Non-pigmented ciliary epithelial cell (primary cell): ENCODE results near the gene CABCOCO1.

Source experiments
- DNase-seq: peaks from one replicate; pipeline ENCODE4 v3.0.0-alpha.2; 2010; ENCODE audit warnings: low read depth

The CABCOCO1 gene, protein sequence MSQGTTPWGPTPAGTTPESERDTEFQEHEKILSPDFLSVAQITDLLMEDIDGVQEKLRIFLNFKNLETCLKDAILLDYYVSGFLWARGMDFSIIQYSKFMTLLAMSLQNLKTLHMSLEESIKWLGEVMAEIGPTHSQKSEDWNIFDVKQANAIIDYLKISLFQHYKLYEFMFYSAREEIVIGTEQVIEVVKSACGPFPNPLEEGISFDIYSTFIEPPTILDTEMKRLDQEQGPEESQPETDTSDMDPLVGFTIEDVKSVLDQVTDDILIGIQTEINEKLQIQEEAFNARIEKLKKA

DNA sequence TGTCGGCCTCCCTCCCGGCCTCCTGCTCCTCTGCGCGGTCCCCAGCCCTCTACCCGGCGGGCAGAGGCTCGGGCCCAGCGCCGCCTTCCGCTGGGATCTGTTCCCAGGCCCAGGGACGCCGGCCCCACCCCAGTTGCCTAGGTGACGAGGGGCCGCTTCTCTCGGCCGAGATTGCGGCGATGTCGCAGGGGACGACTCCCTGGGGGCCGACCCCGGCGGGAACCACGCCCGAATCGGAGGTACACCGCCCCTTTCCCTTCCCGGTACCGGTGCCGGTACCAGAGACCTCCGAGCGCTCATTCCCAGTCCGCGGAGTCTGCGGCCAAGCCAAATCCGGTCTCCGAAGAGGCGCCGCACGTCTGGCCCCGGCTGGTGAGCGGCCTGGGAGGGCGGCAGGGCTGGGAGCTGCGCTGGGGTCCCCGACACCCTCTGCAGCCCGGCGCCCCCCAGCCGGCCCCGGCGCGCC, at the start of gene CABCOCO1:
Gene CABCOCO1, plus strand, starts transcription at position 136 of the 466 bp plus-strand sequence. Its CDS starts 44 bp downstream, at position 180.
- DNase-seq = no peak

DNA sequence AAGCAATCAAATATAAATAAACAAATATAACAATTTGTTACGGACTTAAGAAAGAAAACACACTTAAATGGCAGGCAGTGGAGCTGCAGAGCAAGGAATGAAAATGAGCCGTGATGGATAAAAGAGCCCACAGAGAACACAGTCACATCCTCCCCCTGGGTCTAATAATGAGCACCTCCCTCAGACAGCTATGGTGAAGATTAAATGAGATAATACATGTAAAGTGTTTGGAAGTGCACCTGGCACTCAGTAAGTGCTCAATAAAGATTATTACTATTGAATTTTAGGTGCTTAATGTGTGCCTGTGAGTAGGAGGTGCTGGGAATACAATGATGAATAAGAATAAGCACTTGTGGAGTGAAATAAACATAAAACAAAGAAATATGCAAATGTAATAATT, 49.1 kb upstream of the CABCOCO1 start:
- no peak for DNase-seq

DNA sequence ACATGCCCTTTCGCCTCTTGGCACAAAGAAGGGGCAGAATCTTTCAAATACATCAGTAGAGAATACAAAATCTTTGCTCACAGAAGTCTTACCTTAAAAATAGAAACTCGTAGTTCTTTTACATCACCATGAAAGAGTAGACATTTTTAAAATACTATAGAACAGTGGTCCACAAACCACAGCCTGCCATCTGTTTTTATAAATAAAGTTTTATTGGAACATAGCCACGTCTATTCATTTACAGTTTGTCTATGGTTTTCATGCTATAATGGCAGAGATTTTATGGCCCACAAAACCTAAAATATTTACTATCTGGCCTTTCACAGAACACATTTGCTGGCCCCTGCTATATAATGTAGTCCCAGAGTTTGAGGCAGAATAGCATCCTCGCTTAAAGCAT, 46.1 kb upstream of the CABCOCO1 start:
- no peak for DNase-seq

DNA sequence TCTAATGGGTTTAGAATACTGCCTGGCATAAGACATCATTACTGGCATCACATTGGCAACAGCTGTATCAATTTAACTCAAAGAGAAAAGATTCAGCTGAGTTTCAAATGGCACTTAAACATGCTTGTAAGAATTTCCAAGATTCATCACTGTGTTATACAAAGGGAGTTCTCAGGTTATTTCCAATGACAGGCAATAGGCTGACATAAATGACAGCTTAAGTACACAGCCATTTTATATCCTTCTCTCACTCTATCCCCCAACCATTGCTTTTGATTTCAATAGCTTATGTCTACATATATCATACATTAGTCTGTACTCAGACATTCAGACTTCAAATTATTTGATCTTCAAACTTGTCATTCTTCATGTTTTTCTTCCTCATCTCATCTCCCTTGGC, 45.5 kb upstream of the CABCOCO1 start:
- no peak for DNase-seq

DNA sequence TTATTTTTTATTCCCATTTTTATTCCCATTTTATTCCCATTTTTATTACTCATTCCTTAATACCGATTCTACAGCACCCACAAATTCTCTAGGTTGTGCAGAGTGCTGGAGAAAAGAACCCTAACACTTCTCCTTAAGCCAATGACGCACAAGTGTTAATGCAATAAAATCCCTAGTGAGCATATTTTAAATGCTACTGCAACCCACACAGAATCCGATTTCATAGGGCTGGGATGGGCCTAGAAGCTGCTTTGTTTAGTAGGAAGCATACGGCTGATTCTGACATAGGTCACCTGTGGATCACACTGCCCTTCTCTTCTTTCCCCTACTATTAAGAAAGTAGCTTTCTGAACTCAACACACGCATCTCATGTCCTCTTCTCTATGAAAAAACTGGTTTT, 45.1 kb upstream of the CABCOCO1 start:
- DNase-seq = no peak

DNA sequence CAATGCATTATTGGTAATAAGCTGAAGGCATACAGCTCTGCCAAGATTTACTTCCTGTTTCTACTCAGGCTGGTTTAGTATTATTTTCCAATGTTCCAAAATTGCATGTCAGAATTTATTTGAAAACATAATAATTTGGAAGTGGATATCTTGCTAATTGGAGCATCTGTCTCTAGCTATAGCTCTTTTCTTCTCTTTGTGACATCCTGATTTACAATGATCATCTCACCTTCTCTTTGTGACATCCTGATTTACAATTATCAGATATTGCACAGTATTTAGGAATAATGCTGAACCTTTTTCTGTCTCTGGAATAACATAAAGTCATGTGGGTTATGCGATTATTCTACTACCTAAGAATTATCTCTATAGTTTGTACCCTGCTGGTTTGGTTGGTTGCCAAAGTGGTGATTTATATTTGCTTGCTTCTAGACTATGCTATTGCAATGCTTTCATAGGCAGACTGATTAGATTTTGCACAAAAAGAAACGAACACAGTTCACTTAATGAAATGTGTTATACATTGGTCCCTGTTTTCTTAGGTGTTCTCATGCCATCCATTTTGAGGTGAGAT, 44.3 kb upstream of the CABCOCO1 start:
- no peak for DNase-seq

DNA sequence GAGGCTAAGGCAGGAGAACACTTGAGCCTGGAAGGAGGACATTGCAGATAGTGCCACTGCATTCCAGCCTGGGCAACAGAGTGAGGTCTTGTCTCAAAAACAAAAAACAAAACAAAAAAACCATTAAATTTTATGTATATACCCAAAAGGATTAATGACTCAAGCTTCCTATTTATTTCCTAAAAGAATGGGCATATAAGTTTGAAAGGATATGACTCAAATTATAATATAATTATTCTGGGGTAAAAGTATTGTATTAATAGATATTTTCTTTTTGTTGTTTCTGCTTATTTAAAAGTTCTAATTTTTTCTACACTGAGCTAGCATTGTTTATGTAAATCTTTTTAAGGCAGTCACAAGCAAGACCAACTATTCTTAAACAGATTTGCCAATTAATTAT, 42.2 kb upstream of the CABCOCO1 start:
- DNase-seq = no peak

DNA sequence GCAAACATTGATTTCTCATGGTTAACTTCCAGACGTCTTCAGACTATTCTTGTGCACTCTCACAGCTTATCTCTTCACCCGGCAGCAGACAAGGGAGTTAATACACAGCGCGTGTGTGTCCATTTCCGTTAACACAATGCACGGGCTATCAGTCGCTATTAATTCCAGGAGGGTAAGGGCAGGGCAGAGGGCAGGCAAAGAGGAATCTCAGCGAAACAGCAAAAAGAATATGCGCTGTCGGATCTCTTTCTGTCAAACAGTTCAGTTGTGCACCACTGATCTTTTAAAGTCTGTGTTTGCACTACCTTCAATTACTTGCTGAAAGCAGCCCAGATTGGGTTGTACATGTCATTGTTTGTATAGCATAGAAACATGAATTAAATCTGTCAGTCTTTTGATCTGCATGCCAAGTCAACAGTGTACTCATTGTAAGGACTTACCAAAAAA, 41.1 kb upstream of the CABCOCO1 start:
- DNase-seq = no peak

DNA sequence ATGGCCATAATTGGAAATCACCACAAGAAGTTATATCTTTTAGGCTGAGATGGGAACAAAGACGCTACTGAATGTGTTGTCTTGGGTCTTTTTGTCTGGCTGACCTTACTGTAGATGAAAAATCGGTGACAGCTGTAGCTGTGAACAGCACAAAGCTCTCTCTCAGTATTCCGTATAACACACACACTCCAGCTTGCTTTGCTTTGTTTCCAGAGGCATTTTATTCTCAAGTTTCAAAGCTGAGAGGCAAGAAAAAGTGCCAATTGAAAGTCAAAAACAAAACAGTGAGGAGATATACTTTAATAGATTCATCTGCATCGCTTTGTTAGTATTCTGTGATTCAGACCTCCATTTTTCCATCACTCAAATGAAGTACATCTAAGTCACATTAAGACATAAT, 39.6 kb upstream of the CABCOCO1 start:
- DNase-seq = no peak

DNA sequence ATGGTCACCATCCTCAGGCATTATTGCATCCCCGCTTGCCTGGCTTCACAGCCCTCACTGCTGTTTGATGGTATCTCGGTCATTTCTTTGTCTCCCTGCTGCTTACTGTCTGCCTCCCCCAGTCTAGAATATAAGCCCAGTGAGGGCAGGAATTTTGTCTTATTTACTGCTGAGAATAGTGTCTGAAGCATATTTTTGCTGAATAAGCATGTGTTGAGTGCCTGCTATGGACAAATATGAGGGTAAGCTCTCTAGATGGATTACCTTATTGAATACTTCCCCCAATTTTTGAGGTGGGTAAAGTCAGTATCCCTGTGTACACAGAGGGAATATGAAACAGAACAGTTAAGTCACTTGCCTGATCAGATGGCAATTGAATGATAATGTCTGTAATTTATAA, 36.5 kb upstream of the CABCOCO1 start:
- DNase-seq = no peak

DNA sequence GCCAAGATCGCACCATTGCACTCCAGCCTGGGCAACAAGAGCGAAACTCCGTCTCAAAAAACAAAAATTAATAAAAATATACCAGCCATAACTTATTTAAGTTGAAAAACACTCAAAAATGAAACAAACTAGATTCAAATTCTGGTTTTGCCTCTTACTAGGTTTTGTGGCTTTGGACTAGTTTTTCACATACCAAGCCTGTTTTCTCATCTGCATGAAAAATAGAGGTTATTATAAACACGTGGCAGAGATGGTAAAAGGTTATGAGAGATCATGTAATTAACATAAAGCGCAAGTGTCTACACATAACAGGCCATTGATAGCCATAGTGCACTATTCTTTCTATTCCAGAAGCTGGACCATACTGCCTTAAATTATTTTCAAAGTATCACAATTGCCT, 35.5 kb upstream of the CABCOCO1 start:
- DNase-seq = no peak

DNA sequence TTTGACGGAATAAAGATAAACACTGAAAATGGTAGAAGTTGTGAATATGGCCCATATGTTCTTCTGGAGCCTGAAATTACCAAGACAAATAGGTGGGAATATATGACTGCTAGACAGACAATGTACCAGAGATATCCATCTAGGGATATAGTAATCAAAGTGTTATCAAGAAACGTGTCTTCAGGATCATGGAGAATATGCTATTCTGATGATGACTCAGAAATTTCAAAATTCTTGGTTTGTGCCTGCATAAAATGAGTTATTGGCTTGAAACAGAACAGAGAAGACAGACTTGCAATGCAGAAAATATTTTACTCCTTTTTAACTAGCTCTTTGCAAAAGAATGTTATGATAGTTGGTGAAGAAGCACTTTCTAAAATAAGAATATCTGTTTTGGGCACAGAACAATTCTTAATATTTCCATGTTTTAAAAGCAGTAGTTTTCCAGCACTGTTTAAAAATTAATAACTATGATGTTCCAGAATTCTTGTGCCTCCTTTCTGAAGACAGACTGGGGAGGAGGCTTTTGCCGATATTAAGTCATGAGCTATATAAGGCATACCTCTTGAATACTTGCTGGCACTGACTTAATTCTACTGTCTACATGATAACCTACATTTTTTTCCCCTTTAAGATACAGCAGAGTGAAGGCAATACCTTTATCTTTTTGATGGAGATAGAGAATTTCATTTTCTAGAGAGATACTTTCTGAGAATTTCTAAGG, 34.4 kb upstream of the CABCOCO1 start:
- DNase-seq = no peak

DNA sequence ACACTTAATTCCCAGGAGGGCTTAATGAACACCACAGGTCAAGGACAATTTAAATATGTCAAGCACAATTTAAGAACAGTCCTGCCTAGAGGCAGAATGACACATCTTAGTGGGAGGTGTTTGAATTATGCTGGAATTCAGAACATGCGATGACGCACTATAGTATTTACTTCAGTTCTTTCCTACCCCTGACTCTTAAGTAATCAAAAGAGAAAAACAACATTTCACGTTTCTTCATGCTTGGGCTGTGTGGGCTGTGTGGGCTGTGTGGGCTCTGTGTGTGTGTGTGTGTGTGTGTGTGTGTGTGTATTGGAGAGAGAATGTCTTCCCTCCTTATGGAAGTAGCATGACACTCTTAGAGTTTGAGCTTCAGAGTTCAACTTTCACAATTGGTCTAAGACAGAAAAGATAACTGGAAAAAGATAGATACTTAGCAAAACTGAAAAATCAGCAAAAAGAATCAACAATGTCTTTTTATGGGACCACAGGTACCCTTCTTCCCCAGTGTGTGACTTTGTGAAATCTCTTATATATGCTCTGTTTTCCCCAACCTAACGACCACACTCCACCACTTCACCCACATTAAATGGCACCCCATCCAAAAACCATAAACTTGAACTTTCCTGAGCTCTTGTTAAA, 33.7 kb upstream of the CABCOCO1 start:
- peak; percentile 91 for DNase-seq

DNA sequence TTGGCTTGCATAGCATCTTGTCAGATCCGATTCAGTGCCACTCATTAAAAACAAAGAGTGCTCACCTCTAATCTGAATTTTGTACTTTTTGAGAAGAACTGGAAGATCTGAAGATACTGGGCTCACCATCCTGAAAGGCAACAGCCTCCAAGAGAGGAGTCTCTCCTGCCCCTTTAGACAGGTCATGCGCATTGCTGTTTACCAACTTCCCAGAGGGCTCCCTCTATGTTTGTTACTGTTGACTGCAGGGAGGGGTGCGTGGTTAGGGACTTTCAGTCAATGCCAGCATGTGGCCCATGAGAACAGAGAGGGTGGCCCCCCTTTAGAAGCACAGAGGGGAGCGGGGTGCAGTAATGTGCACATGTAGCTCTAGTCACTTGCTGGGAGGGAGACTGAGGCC, 33.2 kb upstream of the CABCOCO1 start:
- DNase-seq = no peak

DNA sequence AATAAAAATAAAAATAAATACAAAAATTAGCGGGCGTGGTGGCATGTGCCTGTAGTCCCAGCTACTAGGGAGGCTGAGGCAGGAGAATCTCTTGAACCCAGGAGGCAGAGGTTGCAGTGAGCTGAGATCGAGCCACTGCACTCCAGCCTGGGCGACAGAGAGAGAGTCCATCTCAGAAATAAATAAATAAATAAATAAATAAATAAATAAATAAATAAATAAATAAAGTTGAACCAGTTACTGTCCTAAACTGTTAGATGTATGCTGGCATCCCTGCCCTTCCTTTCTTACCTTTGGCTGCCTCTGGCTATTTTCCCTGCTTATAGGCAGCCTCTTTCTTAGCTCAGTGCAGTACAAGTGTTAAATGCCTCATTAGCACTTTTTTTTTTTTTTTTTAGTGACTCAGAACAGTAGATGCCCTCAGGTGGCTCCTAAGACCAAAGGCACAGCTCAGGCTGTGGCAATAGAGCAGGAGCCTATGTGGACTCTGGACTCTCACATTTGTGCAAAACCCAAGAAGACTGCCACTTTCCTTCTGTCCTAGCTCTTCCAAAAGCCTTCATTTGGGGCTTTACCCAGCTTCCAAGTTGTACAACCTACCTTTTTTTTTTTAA, 30.6 kb upstream of the CABCOCO1 start:
- no peak for DNase-seq

DNA sequence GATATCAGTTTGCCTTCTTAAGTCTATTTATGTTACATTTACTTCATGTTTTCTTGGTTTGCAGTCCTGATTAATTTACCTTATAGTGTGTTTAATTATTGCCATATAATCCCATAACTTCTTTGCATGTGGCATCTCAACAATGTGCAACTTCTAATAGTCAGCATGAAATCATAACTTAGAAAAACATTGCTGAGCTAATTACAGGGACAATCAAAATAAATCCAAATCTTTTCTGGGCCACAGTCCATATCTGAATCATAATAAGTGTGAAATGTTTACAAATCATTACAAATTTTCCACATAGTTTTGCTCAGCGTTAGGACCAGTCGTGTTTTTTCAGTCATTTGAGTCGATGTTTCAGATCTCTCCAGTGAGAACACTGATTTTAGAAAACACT, 29.1 kb upstream of the CABCOCO1 start:
- DNase-seq = no peak

DNA sequence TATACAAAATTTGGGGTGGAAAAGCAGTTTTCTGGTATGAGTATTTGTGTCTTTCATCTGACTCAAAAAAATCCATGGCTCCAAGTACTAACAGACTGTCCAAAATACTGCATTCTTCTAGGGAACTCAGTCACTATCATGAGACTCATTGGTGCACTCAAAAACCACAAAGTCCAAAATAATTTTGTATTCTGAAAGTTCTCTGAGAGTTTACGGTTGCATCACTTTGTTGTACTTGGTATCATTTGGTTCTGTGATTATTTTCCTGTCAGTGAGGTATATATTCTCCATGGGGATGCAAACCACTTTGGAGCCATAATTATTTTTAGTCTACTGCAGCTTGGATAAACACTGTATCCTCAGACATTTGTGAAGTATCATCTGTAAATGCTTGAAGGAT, 28.0 kb upstream of the CABCOCO1 start:
- DNase-seq = no peak

DNA sequence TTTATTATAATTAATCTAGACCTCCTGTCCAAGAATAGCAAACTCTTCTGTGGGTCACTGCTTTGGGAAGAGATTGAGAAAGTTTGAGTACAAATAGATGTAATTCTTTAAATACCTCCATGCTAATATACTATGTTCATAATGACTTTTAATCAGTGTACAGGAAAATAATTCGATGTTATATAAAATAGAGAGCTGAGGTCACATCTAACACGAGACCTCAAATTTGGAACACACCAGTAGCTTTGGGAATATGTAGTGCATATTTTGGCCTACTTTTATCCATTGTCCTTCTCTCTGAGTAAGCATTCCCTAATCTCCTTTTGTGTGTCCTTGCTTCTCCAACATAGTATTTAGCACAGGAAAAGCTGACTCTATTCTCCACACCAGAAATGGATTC, 27.3 kb upstream of the CABCOCO1 start:
- DNase-seq = no peak

DNA sequence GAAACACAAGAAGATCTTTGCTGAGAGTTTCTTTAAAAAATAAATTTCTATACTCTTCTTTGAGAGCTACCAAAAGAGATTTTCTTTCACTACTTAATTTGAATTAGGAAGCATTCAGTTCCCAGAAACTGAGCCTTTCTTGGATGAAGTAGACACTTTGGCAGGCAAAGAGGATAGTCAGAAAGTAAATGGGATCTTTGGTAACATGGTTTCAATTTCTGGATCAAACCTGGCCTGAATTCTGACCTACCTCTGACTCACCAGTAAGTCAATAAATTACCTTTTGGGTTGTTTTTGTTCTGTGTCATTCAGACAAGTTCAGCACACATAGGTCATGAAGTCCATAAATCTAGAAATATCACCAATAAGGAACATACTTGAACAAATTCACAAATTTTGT, 26.8 kb upstream of the CABCOCO1 start:
- no peak for DNase-seq

DNA sequence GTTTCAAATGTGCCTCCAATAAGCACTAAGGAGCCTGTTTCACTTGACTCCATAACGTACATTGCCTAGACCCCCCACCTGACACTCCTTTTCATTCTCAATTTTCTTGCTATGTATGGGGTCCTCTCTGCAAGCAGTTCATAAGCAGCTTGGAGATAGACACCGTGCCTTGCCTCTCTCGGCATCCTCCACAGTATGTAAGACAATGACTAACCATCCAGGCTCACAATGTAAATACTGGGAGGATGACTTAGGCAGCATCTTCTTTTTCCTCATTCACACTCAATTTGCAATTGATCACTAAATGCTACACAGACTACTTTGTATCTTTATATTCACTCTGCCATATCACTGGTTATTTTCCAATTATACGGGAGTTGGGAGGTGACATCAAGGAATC, 22.8 kb upstream of the CABCOCO1 start:
- DNase-seq = no peak

DNA sequence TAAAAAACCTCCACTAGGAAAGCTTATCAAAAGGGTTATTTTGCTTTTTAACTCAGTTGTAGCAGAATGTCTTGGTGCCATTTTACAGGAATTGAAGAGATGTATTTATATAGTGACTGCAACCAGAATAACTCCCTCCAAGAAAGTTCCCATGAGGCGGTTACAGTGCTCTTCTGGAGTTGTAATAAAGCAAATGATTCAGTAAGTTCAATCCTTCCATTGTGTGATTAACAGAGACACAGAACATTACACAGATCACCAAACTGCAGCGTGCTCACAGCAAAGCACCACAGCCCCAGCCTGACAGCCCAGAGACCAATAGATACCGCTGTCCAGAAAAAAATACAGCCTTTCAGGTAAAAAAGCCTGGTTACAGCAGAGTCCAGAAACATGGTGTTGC, 21.9 kb upstream of the CABCOCO1 start:
- DNase-seq = no peak

DNA sequence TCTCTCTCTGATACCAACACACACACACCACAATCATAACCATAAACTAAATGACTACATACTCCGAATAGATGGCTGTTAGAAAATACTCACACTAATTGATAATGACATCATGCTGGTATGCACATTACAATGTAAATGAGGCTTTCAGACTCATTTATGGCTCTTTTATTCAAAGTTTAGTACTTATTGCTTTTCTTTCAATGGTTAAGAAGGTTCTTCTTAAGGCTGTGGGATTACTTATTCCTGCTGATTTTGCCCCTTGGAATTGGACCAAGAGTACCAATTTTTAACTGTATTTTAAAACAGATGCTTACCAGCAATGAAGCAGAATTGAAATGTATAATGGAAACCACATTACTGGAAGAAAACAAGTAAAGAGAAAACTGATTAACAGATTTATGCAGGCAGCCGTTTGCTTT, 20.6 kb upstream of the CABCOCO1 start:
- DNase-seq = no peak
